ENCODE measurements around the gene SUCLG2.

GRCh38 chr3:67388738-67389137 is 265.7 kb downstream of the SUCLG2 start:
- TF ChIP-seq CTCF (conservative IDR thresholded peaks at IDR 0.05 in 1 of 2, IDR thresholded peaks at IDR 0.05 in 1 of 2; ENCODE audit: extremely low read depth in 1 of 2, insufficient read depth in 1 of 2, low read depth in 1 of 2, low read length in 2 of 2) (no peak), EZH2 (IDR thresholded peaks at IDR 0.05; ENCODE audit: borderline replicate concordance, low read length) (no peak)
